H54 (cell line): ENCODE results near the gene SAC3D1.

ENCODE experiments used
- DNase-seq: peaks from one replicate; pipeline ENCODE4 v3.0.0; 2011; ENCODE audit warnings: low spot score, mixed read lengths; ENCODE audit not compliant: insufficient read length
- FAIRE-seq: peaks from 3 replicates; lab custom pipeline; 2011; peaks lifted over from hg19 to GRCh38; lab: Jason Lieb, UNC
- POLR2A ChIP-seq: IDR thresholded peaks from 2 replicates; pipeline ENCODE4 v1.6.1; 2011; ENCODE audit warnings: low read depth, mild to moderate bottlenecking, low read length

SAC3D1 gene

DNA sequence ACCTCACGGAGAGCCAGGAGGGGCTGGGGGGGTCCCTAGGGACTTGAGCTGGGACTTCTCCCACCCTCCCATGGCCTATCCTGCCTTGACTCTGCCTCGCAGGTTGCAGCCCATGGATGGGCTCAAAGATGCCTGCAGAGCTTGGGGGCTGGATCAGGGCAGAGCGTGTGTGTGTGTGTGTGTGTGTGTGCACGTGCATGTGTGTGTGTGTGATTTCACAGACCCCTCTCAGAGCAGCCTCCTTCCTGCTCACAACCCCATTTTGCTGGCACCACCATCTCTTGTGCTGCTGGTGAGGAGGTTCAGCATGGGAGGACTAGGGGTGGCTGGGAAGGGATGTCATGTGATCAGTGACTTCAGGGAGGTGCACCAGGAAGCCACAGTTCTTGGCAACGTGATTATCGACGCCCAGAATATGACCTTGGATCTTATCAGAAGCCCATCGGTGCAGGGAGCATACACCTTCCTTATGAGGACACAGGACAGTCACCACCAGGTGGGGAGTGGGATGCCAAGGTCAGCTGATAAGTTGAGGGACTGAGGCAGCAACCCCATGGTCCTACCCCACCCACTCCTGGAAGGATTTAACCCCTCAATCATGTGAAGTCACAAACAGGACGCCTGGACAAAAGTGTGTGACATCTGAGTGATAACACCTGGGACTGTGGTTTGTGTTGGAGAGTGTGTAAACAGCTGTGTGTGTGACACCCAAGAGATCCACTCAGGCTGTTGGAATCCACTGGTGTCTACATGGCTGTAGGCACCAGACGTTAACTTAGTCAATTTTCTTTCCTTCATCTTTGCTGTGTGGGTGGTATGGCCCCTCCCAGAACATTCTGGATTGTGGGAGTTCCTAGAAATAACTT, 19.2 kb downstream of the SAC3D1 start:
- no peak for TF ChIP-seq POLR2A
- FAIRE-seq = no peak
- no peak for DNase-seq

DNA sequence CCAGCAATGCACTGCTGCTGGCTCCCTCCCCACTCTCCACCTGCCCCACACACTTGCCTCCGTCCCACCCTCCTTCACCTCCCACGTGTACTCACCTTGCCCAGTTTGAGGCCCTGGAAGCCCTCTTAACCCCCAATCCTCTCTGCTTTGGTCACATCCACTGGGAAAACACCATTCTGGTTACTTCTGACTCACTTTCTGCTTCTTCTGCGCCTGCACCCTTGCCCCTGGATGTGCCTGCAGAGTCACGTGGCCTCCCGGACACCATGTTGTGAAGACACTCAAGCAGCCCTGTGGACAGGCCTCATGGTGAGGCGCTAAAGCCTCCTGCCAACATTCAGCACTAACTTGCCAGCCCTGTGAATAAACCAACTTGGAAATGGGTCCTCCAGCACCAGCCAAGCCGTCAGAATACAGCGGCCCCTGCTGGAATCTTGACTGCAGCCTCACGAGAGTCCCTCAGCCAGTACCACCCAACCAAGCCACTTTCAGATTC, 20.0 kb downstream of the SAC3D1 start:
- no peak for TF ChIP-seq POLR2A
- DNase-seq (no peak), FAIRE-seq (no peak)

DNA sequence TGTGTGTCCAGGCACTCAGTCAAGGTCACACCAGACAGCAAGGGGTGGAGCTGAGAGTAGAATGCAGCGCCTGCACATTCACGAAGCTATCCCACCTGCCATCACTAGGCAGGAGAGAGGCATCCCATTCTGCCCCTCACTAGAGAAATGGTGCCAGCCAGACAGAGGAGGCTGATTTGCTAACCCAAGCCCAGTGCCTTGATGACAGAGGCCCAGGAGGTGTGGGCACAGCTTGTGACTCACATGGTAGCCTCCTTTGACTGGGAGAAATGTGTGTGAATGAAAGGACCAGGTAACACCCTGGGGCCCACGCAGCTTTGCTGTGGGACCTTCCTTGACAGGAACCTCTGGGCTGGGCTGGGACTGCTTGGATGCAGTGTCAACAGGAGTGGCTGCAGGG, 22.5 kb downstream of the SAC3D1 start:
- FAIRE-seq (no peak), DNase-seq (no peak)

DNA sequence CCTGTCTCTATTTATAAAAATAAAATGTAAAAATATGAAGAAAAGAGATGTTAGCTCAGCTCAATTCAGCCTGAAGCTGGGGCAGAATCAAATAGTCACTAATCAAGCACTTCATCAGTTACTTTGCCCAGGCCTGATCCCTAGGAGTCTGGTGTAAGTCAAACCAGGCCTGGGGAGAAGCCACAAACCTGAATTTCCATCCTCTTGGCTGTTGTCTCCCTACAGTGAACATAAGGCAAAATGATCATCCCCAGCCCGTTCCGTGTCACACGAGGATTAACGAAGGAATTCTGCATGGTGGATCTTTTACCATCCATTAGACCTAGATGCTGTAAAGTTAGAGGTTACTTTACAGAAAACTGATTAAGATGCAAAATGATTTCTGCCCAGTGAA, 23.8 kb downstream of the SAC3D1 start:
- TF ChIP-seq POLR2A = no peak
- DNase-seq = no peak
- no peak for FAIRE-seq

More for the DNA sequence above, 22.5 kb downstream of the SAC3D1 start:
- TF ChIP-seq POLR2A = no peak

DNA sequence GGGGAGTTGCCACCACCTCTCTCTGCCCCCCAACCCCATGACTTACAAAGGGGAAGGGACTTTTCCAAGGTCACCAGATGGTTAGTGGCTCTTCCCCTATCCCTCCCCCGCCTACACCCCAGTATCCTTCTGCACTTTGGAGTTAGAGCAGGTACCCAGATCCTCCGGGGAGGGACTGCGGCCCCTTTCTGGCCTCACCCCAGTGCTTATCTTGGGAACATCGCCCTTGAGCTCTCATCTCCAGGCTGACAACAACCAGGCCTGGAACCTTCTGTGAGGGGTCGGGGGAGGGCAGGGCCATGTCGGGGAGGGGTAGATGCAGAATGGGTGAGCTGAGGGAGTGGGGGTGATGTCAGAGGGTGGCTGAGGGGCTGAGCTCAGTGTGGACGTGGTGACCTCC, 24.8 kb downstream of the SAC3D1 start:
- no peak for DNase-seq
- FAIRE-seq = no peak
- TF ChIP-seq POLR2A = no peak

DNA sequence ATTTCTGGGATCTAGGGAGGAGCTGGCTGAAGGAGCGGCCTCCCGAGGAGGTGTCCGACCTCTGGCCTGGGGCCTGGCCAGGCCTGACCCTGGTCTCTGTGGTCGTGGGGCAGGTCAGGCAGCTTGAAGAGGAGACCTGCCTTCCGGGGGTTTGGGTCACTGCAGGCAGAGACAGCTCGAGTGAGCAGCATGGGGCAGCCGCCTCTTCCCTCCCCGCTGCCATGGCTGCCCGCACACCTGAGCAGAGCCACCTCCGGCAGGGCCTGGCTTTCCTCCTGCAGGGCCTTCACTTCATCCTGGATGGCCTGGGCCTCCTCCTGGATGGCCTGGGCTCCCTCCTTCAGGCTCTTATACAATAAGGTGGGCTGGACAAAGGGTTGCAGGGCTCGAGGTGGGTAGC, 25.3 kb downstream of the SAC3D1 start:
- DNase-seq (no peak), FAIRE-seq (no peak)
- TF ChIP-seq POLR2A = no peak

DNA sequence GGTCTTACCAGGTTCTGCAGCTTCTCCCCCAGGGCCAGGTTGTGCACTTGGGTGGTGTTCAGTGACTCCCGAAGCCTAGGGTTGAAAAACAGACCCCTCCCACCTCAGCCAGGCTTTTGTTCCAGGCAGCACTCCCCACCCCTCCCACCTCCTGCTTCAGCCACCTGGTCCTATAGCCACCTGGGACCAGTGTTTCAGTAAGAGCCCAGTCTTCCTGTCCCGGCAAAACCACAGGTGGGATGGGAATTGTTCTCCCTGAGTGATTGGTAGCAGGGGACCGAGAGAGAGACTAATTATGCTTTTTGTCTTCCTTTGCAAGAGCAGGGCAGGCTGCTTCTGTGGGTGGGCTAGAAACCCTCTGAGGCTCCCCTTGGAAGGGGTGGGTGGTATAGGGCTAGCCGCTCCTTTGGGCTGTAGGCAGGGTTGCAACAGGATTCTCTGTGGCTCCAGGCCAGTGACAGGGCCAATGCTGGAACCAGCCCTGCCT, 25.8 kb downstream of the SAC3D1 start:
- FAIRE-seq (no peak), DNase-seq (no peak)
- TF ChIP-seq POLR2A = no peak

DNA sequence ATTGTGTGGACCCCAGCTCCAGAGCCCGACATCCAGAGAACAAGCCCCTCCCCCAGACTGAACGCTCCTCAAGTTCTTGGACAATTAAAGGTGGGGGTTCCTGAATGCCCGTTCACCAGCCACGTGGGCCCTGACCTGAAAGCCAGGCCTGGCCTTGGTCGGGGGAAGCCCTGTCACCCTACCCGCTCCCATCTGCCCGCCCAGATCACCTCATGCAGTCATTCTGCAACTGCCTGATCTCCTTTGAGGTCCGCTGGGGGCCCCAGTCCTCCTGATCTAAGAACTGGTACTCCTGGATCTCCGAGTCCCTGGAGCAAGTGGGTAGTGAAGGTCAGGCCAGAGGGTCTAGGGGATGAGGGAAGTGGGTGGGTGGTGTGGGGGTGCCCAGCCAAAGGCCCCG, 26.4 kb downstream of the SAC3D1 start:
- no peak for TF ChIP-seq POLR2A
- DNase-seq (no peak), FAIRE-seq (no peak)

DNA sequence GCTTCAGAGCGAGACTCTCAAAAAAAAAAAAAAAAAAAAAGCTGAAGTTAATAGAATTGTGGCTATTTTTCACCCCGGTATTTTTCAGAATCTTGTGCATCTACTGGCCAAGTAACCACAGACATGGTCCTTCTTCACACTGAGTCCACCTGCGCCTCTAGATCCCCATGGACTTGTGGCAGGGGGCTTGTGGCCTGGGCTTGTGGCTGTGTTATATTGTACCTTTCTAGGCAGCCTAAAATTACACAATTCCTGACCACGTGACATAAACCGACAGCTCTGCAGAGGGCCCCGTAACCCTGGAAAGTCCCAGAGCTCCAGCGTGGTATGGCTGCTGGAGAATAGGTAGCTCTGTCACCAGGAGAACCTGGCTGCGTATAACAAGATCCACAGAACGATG, 28.2 kb downstream of the SAC3D1 start:
- no peak for FAIRE-seq
- DNase-seq = no peak
- TF ChIP-seq POLR2A = no peak

DNA sequence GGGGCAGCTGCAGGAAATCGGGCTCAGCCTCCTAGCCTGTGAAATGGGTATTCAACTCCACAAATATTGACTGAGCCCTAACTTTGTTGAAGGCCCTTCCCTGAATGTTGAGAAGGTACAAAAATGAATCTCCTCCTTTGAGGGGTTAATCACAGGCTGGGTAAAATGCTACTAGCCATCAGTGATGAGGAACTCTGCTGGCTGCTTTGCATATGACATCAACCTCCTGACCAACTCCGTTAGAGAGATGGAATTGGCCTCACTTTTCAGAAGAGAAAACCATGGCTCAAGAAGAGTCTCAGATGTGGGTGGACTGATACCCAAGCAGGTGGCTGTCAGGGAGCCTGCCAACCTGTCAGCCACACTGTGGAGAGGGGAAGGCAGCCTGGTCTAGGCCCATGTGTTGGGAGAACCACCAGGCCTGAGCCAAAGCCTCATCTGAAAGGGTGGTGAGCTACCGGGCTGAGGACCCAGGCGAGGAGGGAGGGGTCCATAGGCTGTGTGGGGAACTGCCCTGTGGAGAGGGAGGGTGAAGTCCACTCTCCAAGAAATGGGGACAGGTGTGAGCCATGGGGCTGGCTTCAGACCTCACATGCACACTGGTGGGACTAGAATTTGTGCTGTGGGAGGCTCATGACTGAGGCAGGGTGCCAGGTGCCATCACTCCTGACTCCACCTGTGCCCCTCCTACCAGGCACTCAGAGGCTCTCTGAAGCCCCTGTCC, 31.1 kb downstream of the SAC3D1 start:
- no peak for DNase-seq
- FAIRE-seq = no peak
- TF ChIP-seq POLR2A = no peak

DNA sequence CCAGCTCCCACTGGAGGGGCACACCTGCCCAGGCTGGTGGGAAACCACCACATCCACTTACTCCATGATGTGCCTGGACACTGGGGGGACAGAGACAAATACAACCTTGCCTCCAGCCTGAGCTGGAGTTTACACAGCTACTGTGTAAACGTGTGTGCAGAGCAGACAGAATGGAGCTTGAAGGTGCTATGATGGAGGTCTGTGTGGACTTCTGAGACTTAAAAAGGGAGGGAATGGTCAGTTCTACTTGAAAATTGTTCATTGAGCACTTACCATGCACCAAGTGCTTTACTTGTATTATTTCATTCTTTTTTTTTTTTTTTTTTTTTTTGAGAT, 31.6 kb downstream of the SAC3D1 start:
- DNase-seq = no peak
- TF ChIP-seq POLR2A = no peak
- no peak for FAIRE-seq

DNA sequence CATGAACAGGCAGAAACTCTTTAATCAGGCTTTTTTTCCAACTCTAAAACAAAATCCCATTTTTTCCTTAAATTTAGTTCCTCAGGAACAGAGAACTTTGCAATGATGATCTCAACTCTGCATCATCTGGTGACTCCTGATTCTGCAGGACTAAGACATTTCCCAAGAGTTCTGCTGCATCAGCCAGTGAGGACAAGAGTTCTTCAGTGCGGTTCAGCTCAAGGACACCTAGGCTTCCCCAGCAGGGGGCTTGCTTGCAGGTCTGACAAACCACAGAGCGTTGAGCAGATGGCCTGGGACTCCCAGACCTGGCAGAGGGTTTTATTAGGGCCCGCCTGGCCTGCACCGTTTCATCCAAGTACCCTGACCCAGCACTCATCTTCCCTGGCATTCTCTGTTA, 36.4 kb downstream of the SAC3D1 start:
- DNase-seq (no peak), FAIRE-seq (no peak)
- no peak for TF ChIP-seq POLR2A

DNA sequence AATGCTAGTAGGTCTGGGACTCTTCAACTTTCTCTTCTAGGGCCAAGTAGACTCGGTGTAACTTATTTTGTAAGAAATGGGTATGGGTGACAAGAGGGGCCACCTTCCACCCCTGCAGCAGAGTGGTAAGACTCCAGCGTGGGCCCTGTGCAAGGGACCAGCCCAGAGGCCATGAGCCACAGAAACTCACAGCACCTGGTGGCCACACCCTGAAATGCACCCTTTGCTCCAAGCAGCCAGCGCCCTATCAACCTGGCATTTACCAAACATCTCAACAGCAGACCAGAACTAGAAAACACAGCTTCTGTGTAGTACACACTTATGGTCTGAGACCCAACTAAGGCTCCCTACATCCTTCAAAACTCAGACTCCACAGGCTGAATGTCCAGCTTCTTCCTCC, 37.1 kb downstream of the SAC3D1 start:
- no peak for FAIRE-seq
- no peak for DNase-seq
- no peak for TF ChIP-seq POLR2A

DNA sequence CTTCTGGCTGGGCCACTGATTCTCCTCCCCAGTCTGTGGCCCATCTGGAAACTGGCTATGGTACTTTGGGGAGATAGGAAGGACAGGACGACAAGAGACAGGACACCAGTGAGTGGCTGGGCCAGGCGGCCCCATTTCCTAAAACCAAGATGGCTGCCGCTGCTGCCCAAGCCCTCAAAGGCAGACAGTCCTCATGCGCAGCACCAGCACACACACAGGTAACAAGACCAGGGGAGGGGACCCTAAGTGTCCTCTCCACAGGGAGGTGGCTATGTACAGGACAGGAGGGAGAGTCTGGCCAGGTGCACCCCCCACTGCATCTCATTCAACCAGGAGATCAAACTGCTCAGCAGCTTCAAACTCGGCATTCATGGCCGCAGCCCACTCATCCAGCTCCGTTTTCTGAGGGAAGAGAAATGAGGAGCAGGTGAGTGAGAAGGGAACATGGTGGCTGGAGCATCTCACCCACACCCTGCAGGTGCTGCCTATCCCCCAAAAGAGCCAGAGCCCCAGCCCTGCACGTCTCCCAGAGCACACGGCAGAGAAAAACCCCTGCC, 37.9 kb downstream of the SAC3D1 start:
- no peak for TF ChIP-seq POLR2A
- DNase-seq (no peak), FAIRE-seq (no peak)
